Adrenal gland (tissue), 5 donors: ENCODE data around the gene AMOTL2.

Source experiments
- CTCF ChIP-seq, 6 experiments: fragments of 450-650 bp in 4 of 6; fragments of 200-600 bp in 2 of 6; sonication (generic) in 1 of 6; IDR thresholded peaks; 1 replicate in 5 of 6; 2 replicates in 1 of 6; pipeline versions ENCODE4 v1.5.1 to v1.8.0; 2016 to 2021; ENCODE audit warnings: antibody characterized with exemption in 6 of 6, mild to moderate bottlenecking in 2 of 6, moderate library complexity in 1 of 6
- POLR2A ChIP-seq, 2 donors: fragments of 450-650 bp; IDR thresholded peaks; one replicate each; pipeline ENCODE4 v1.6.1; 2017; ENCODE audit warnings: antibody characterized with exemption in 2 of 2, mild to moderate bottlenecking in 2 of 2, moderate library complexity in 1 of 2
- donor health status: DM: no; HTN: no; CAD: no.

DNA sequence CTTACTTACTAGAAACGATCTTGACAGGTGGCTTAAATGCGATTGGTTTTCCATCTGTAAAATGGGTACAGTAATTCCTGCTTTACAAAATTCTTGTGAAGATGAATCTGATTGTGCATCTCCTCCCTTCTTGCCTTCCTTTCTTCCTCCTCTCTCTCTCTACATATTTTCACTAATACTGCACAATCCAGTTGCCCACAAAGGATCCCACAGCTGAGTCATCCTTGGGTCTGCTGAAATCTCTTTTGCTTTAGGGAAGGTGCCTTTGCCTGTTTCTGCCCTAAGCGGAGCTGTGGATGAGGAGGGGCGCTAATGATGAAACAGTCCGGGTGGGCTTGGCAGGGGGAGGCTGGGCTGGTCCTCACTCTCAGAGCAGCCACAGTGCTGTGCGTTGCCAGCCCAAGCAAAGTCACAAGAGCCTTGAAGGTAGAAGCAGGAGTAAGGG lies 46.1 kb downstream of the AMOTL2 start:
- TF ChIP-seq CTCF (IDR thresholded peaks at IDR 0.05) (no peak), POLR2A (IDR thresholded peaks at IDR 0.05) (no peak)
